ENCODE measurements around the gene INPP5K. TPM values are rescaled to one million over a fixed set of nuclear protein-coding genes. Genes with fewer than 3 reads are reported as not detected.
A peak's percentile ranks its signal among the peaks of the same experiment; 100 is the strongest.

Gene INPP5K
- total and polyA plus RNA-seq, 4 donors: 22.5 to 38.9 (median 31.3) TPM

GRCh38 chr17:1469231-1469852, 47.1 kb downstream of the INPP5K start:
- no peak overlapping the region for H3K4me3 ChIP-seq (ENCODE audit: low read depth, low read length)
- peaks cover 83% of the 10 kb centered on the region for H3K36me3 ChIP-seq (ENCODE audit: control insufficient read depth, insufficient read depth, low read length)
- no peak overlapping the region for H3K27ac ChIP-seq (ENCODE audit: low read depth, low read length)
- no peaks in the 10 kb centered on the region for H3K27me3 ChIP-seq (ENCODE audit: control insufficient read depth, insufficient read depth, low read length)
- no peak for DNase-seq (ENCODE audit: low read depth in 4 of 6, low spot score in 6 of 6)
- WGBS (ENCODE audit: insufficient coverage): 65% methylated on average over 14 of the region's 28 CpGs
- H3K9me3 ChIP-seq (ENCODE audit: control insufficient read depth, insufficient read depth, low read length): no peaks in the 10 kb centered on the region
- H3K4me1 ChIP-seq (ENCODE audit: control insufficient read depth, insufficient read depth, low read length): peaks cover 4% of the 10 kb centered on the region

GRCh38 chr17:1467898-1468492, 48.4 kb downstream of the INPP5K start:
- no peak for DNase-seq (ENCODE audit: low read depth in 4 of 6, low spot score in 6 of 6)
- no peaks in the 10 kb centered on the region for H3K27me3 ChIP-seq (ENCODE audit: control insufficient read depth, insufficient read depth, low read length)
- no peak overlapping the region for H3K4me3 ChIP-seq (ENCODE audit: low read depth, low read length)
- H3K36me3 ChIP-seq (ENCODE audit: control insufficient read depth, insufficient read depth, low read length): peaks cover 80% of the 10 kb centered on the region
- peaks cover 4% of the 10 kb centered on the region for H3K4me1 ChIP-seq (ENCODE audit: control insufficient read depth, insufficient read depth, low read length)
- no peak overlapping the region for H3K27ac ChIP-seq (ENCODE audit: low read depth, low read length)
- H3K9me3 ChIP-seq (ENCODE audit: control insufficient read depth, insufficient read depth, low read length): no peaks in the 10 kb centered on the region
- 57% methylated on average over 21 of the region's 21 CpGs for WGBS (ENCODE audit: insufficient coverage)

- no peaks in the 10 kb centered on the region for H3K27me3 ChIP-seq (ENCODE audit: control insufficient read depth, insufficient read depth, low read length)
- no peaks in the 10 kb centered on the region for H3K9me3 ChIP-seq (ENCODE audit: control insufficient read depth, insufficient read depth, low read length)
- no peak overlapping the region for H3K27ac ChIP-seq (ENCODE audit: low read depth, low read length)
- DNase-seq (ENCODE audit: low read depth in 4 of 6, low spot score in 6 of 6): no peak
- WGBS (ENCODE audit: insufficient coverage): 68% methylated on average over 7 of the region's 16 CpGs
- H3K36me3 ChIP-seq (ENCODE audit: control insufficient read depth, insufficient read depth, low read length): peaks cover 77% of the 10 kb centered on the region
- peaks cover 4% of the 10 kb centered on the region for H3K4me1 ChIP-seq (ENCODE audit: control insufficient read depth, insufficient read depth, low read length)
- no peak overlapping the region for H3K4me3 ChIP-seq (ENCODE audit: low read depth, low read length)
These were observed 49.2 kb downstream of the INPP5K start for GRCh38 chr17:1467258-1467657.

GRCh38 chr17:1464186-1464585, 52.2 kb downstream of the INPP5K start:
- no peak overlapping the region for H3K27ac ChIP-seq (ENCODE audit: low read depth, low read length)
- peaks cover 49% of the 10 kb centered on the region for H3K36me3 ChIP-seq (ENCODE audit: control insufficient read depth, insufficient read depth, low read length)
- H3K4me3 ChIP-seq (ENCODE audit: low read depth, low read length): no peak overlapping the region
- H3K27me3 ChIP-seq (ENCODE audit: control insufficient read depth, insufficient read depth, low read length): no peaks in the 10 kb centered on the region
- no peaks in the 10 kb centered on the region for H3K9me3 ChIP-seq (ENCODE audit: control insufficient read depth, insufficient read depth, low read length)
- DNase-seq (ENCODE audit: low read depth in 4 of 6, low spot score in 6 of 6): no peak
- no peaks in the 10 kb centered on the region for H3K4me1 ChIP-seq (ENCODE audit: control insufficient read depth, insufficient read depth, low read length)
- WGBS (ENCODE audit: insufficient coverage): 94% methylated on average over 8 of the region's 8 CpGs

GRCh38 chr17:1462164-1463112, 54.0 kb downstream of the INPP5K start:
- H3K4me3 ChIP-seq (ENCODE audit: low read depth, low read length): no peak overlapping the region
- no peak for DNase-seq (ENCODE audit: low read depth in 4 of 6, low spot score in 6 of 6)
- H3K36me3 ChIP-seq (ENCODE audit: control insufficient read depth, insufficient read depth, low read length): peaks cover 37% of the 10 kb centered on the region
- no peaks in the 10 kb centered on the region for H3K9me3 ChIP-seq (ENCODE audit: control insufficient read depth, insufficient read depth, low read length)
- 86% methylated on average over 23 of the region's 33 CpGs for WGBS (ENCODE audit: insufficient coverage)
- H3K27me3 ChIP-seq (ENCODE audit: control insufficient read depth, insufficient read depth, low read length): no peaks in the 10 kb centered on the region
- no peak overlapping the region for H3K27ac ChIP-seq (ENCODE audit: low read depth, low read length)
- no peaks in the 10 kb centered on the region for H3K4me1 ChIP-seq (ENCODE audit: control insufficient read depth, insufficient read depth, low read length)

- Histone ChIP-seq H3K27ac (ENCODE audit: low read depth, low read length) (no peak overlapping the region), H3K4me1 (ENCODE audit: control insufficient read depth, insufficient read depth, low read length) (peaks cover 6% of the 10 kb centered on the region), H3K9me3 (ENCODE audit: control insufficient read depth, insufficient read depth, low read length) (no peaks in the 10 kb centered on the region), H3K4me3 (ENCODE audit: low read depth, low read length) (no peak overlapping the region), H3K36me3 (ENCODE audit: control insufficient read depth, insufficient read depth, low read length) (peaks cover 27% of the 10 kb centered on the region), H3K27me3 (ENCODE audit: control insufficient read depth, insufficient read depth, low read length) (no peaks in the 10 kb centered on the region)
- no peak for DNase-seq (ENCODE audit: low read depth in 4 of 6, low spot score in 6 of 6)
- WGBS (ENCODE audit: insufficient coverage): 86% methylated on average over 15 of the region's 18 CpGs
These were observed 55.0 kb downstream of the INPP5K start for GRCh38 chr17:1461198-1461944.

- Histone ChIP-seq H3K27me3 (ENCODE audit: control insufficient read depth, insufficient read depth, low read length) (no peaks in the 10 kb centered on the region), H3K36me3 (ENCODE audit: control insufficient read depth, insufficient read depth, low read length) (peaks cover 15% of the 10 kb centered on the region), H3K9me3 (ENCODE audit: control insufficient read depth, insufficient read depth, low read length) (no peaks in the 10 kb centered on the region), H3K27ac (ENCODE audit: low read depth, low read length) (no peak overlapping the region), H3K4me3 (ENCODE audit: low read depth, low read length) (no peak overlapping the region), H3K4me1 (ENCODE audit: control insufficient read depth, insufficient read depth, low read length) (peaks cover 7% of the 10 kb centered on the region)
- DNase-seq (ENCODE audit: low read depth in 4 of 6, low spot score in 6 of 6): no peak
- WGBS (ENCODE audit: insufficient coverage): 79% methylated on average over 6 of the region's 6 CpGs
These were observed 56.2 kb downstream of the INPP5K start for GRCh38 chr17:1460233-1460632.

GRCh38 chr17:1455797-1456599, 60.4 kb downstream of the INPP5K start, which contains the start of gene CRK:
CRK (minus strand) TSS chr17:1456232; CDS start chr17:1456117, 115 bp downstream.
- H3K4me1 ChIP-seq (ENCODE audit: control insufficient read depth, insufficient read depth, low read length): peaks cover 26% of the 10 kb centered on the region
- H3K4me3 ChIP-seq (ENCODE audit: low read depth, low read length): peak within 1 kb of the TSS; percentile 73
- H3K27me3 ChIP-seq (ENCODE audit: control insufficient read depth, insufficient read depth, low read length): no peaks in the 10 kb centered on the region
- no peaks in the 10 kb centered on the region for H3K9me3 ChIP-seq (ENCODE audit: control insufficient read depth, insufficient read depth, low read length)
- under 1% methylated on average over 92 of the region's 93 CpGs for WGBS (ENCODE audit: insufficient coverage)
- H3K36me3 ChIP-seq (ENCODE audit: control insufficient read depth, insufficient read depth, low read length): peaks cover 9% of the 10 kb centered on the region
- peak within 1 kb of the TSS; percentile 87 for H3K27ac ChIP-seq (ENCODE audit: low read depth, low read length)
- peak; percentile 85 to 99 (median 94) for DNase-seq (ENCODE audit: low read depth in 4 of 6, low spot score in 6 of 6)

Data from spinal cord (tissue), 10 donors.